IMR-90 (cell line): ENCODE measurements around the gene LEMD3. TPM values are rescaled to one million over a fixed set of nuclear protein-coding genes. Genes with fewer than 3 reads are reported as not detected.

Source experiments
- ATAC-seq: fragments of 200-7000 bp; cut with Tn5 transposase; 2 replicates; pipeline ENCODE4 v1.9.1; 2020; ENCODE audit warnings: low read depth, mild to moderate bottlenecking, moderate library complexity
- BruUV-seq: library from RNA; stranded (reverse); fragments of 400-500 nt; replicated peaks from 2 replicates; lab custom pipeline; 2021; lab: Mats Ljungman, UMichigan
- CTCF ChIA-PET: fragments of 300-600 bp; formaldehyde crosslinking; extraction: SDS; loops from one replicate; lab custom pipeline; 2021; ENCODE audit warnings: antibody characterized with exemption; lab: Yijun Ruan, JAX
- POLR2A ChIA-PET: fragments of 300-600 bp; sonication (Branson Sonifier 250); formaldehyde crosslinking; loops from one replicate; lab custom pipeline; 2022; ENCODE audit warnings: antibody characterized with exemption; ENCODE audit not compliant: unreplicated experiment; lab: Charles Lee
- DNase-seq: peaks from one replicate; pipeline ENCODE4 v3.0.0; 2013
- H2AFZ ChIP-seq: replicated peaks from 2 replicates; pipeline ENCODE3; 2013; ENCODE audit warnings: low read length, mild to moderate bottlenecking; ENCODE audit not compliant: poor library complexity
- H2AK5ac ChIP-seq: 2 replicates; pipeline ENCODE4 v1.6.1; 2013; ENCODE audit warnings: low read depth, low read length, inconsistent platforms
- H2AK9ac ChIP-seq: replicated peaks from 2 replicates; pipeline ENCODE3; 2013; ENCODE audit warnings: mild to moderate bottlenecking, low read depth, low read length, moderate library complexity; ENCODE audit not compliant: poor library complexity
- H2BK120ac ChIP-seq: 2 replicates; pipeline ENCODE4 v1.6.1; 2013; ENCODE audit warnings: low read depth, low read length, inconsistent platforms
- H2BK15ac ChIP-seq: 3 replicates; pipeline ENCODE4 v1.6.1; 2013; ENCODE audit warnings: low read depth, low read length, inconsistent platforms
- H2BK20ac ChIP-seq: 2 replicates; pipeline ENCODE4 v1.6.1; 2013; ENCODE audit warnings: low read depth, mild to moderate bottlenecking, inconsistent platforms, low read length, moderate library complexity
- H2BK5ac ChIP-seq: 2 replicates; pipeline ENCODE4 v1.6.1; 2013; ENCODE audit warnings: mild to moderate bottlenecking, low read depth, low read length, inconsistent platforms; ENCODE audit not compliant: poor library complexity, severe bottlenecking
- H3K14ac ChIP-seq: replicated peaks from 2 replicates; pipeline ENCODE4 v1.6.1; 2013; ENCODE audit warnings: low read depth, low read length, inconsistent platforms
- H3K18ac ChIP-seq: 2 replicates; pipeline ENCODE4 v1.6.1; 2013; ENCODE audit warnings: low read depth, low read length, control low read depth
- H3K23ac ChIP-seq: 2 replicates; pipeline ENCODE4 v1.6.1; 2013; ENCODE audit warnings: low read depth, low read length, inconsistent platforms
- H3K27ac ChIP-seq: 2 replicates; pipeline ENCODE4 v1.5.1; 2013; ENCODE audit warnings: mild to moderate bottlenecking, control low read depth, low read length; ENCODE audit not compliant: insufficient read depth
- H3K27me3 ChIP-seq: 2 replicates; pipeline ENCODE4 v1.6.1; 2013; ENCODE audit warnings: low read length; ENCODE audit not compliant: control insufficient read depth, insufficient read depth
- H3K36me3 ChIP-seq: 2 replicates; pipeline ENCODE4 v1.6.1; 2013; ENCODE audit warnings: low read length, mixed read lengths; ENCODE audit not compliant: control insufficient read depth, insufficient read depth
- H3K4ac ChIP-seq: 2 replicates; pipeline ENCODE4 v1.6.1; 2013; ENCODE audit warnings: low read depth, low read length, inconsistent platforms
- H3K4me1 ChIP-seq: 2 replicates; pipeline ENCODE4 v1.6.1; 2013; ENCODE audit warnings: low read length, mixed read lengths; ENCODE audit not compliant: control insufficient read depth, insufficient read depth
- H3K4me2 ChIP-seq: 2 replicates; pipeline ENCODE4 v1.6.1; 2013; ENCODE audit warnings: low read depth, mild to moderate bottlenecking, control low read depth, low read length, moderate library complexity
- H3K4me3 ChIP-seq: 2 replicates; pipeline ENCODE4 v1.5.1; 2013; ENCODE audit warnings: low read depth, mild to moderate bottlenecking, control low read depth, low read length, moderate library complexity; ENCODE audit not compliant: insufficient read depth
- H3K56ac ChIP-seq: 2 replicates; pipeline ENCODE4 v1.6.1; 2013; ENCODE audit warnings: low read length, inconsistent platforms; ENCODE audit not compliant: insufficient read depth; ENCODE audit errors: extremely low read depth
- H3K79me1 ChIP-seq, 2 experiments: 2 replicates each; pipeline ENCODE4 v1.6.1; 2013; ENCODE audit warnings: low read length in 2 of 2, inconsistent platforms in 1 of 2, low read depth in 1 of 2
- H3K9ac ChIP-seq: 2 replicates; pipeline ENCODE4 v1.6.1; 2013; ENCODE audit warnings: low read depth, low read length, control low read depth
- H3K9me1 ChIP-seq: 2 replicates; pipeline ENCODE4 v1.6.1; 2013; ENCODE audit warnings: low read length, inconsistent platforms; ENCODE audit not compliant: insufficient read depth
- H3K9me3 ChIP-seq: 2 replicates; pipeline ENCODE4 v1.6.1; 2013; ENCODE audit warnings: low read length; ENCODE audit not compliant: control insufficient read depth, insufficient read depth
- H4K20me1 ChIP-seq: 2 replicates; pipeline ENCODE4 v1.6.1; 2013; ENCODE audit warnings: low read length, inconsistent platforms; ENCODE audit not compliant: insufficient read depth
- H4K5ac ChIP-seq: 2 replicates; pipeline ENCODE4 v1.6.1; 2013; ENCODE audit warnings: mild to moderate bottlenecking, low read depth, low read length, control low read depth
- H4K8ac ChIP-seq, 2 experiments: 2 replicates each; pipeline ENCODE4 v1.6.1; 2013; ENCODE audit warnings: low read depth in 2 of 2, low read length in 2 of 2, control low read depth in 1 of 2, inconsistent platforms in 1 of 2
- H4K91ac ChIP-seq: 2 replicates; pipeline ENCODE4 v1.6.1; 2013; ENCODE audit warnings: low read depth, low read length, inconsistent platforms; ENCODE audit not compliant: insufficient read depth
- CEBPB ChIP-seq: IDR thresholded peaks from 2 replicates; pipeline ENCODE4 v1.6.1; 2012; ENCODE audit warnings: low read depth, low read length, improper control_type of control experiment
- CTCF ChIP-seq: conservative IDR thresholded peaks from 2 replicates; pipeline ENCODE4 v1.5.1; 2012; ENCODE audit warnings: mild to moderate bottlenecking, low read depth, low read length, improper control_type of control experiment
- ELK1 ChIP-seq: fragments of 150-350 bp; IDR thresholded peaks from 2 replicates; pipeline ENCODE4 v1.6.1; 2016; ENCODE audit warnings: low read depth, mild to moderate bottlenecking, low read length, moderate library complexity, borderline replicate concordance
- MAFK ChIP-seq: IDR thresholded peaks from 2 replicates; pipeline ENCODE4 v1.6.1; 2012; ENCODE audit warnings: low read depth, low read length, improper control_type of control experiment
- NFE2L2 ChIP-seq: fragments of 150-350 bp; IDR thresholded peaks from 2 replicates; pipeline ENCODE4 v1.6.1; 2016; ENCODE audit warnings: low read depth, mild to moderate bottlenecking, low read length
- RAD21 ChIP-seq: IDR thresholded peaks from 2 replicates; pipeline ENCODE4 v1.6.1; 2012; ENCODE audit warnings: low read length, improper control_type of control experiment
- SMC3 ChIP-seq: fragments of 150-350 bp; IDR thresholded peaks from 2 replicates; pipeline ENCODE4 v1.6.1; 2016; ENCODE audit warnings: low read depth, mild to moderate bottlenecking, antibody characterized with exemption, low read length, moderate library complexity
- WGBS, 2 experiments: methylation state at CpG; one replicate each; pipeline versions ENCODE4 v1.1.5 to v1.1.7; 2013; ENCODE audit warnings: missing lambda C conversion rate in 2 of 2; ENCODE audit not compliant: insufficient read length in 1 of 2; ENCODE audit errors: extremely low coverage in 2 of 2; 5-methylcytosine and 5-hydroxymethylcytosine counted together
- dilution Hi-C: fragments of 300-500 bp; cut with HindIII; formaldehyde crosslinking; loops from one replicate; pipeline ENCODE4 v1.14.3; 2018; ENCODE audit warnings: low sequenced_read_pairs; ENCODE audit not compliant: unreplicated experiment
- in situ Hi-C: fragments of 300-500 bp; cut with MboI; formaldehyde crosslinking; loops from 3 replicates; pipeline ENCODE4 v1.14.3; 2019; ENCODE audit warnings: low sequenced_read_pairs, inconsistent platforms, mixed read lengths
- intact Hi-C: fragments of 100-400 bp; cut with micrococcal nuclease; formaldehyde crosslinking; loops from 2 replicates; pipeline ENCODE4 v1.10.0; 2022
- polyA plus RNA-seq, 3 experiments: library from polyadenylated mRNA; depleted of rRNA; stranded (reverse); fragments of >200 nt; gene quantifications; 2 replicates each; pipeline ENCODE4 v1.2.3, GENCODE V29; 2012; ENCODE audit warnings: low replicate concordance in 1 of 3
- total RNA-seq: library from RNA; depleted of rRNA; stranded (reverse); fragments of >200 nt; gene quantifications from 2 replicates; pipeline ENCODE4 v1.2.3, GENCODE V29; 2012

Gene LEMD3
- total and polyA plus RNA-seq, 2 of the 4 experiments (the other 2 are of a cell fraction): 5.5 to 9.9 TPM

GRCh38 chr12:65147312-65147905, 22.0 kb upstream of the LEMD3 start:
- Histone ChIP-seq H3K4me3 (no peak overlapping the region), H3K36me3 (no peaks in the 10 kb centered on the region), H4K91ac (no peak overlapping the region), H4K20me1 (no peaks in the 10 kb centered on the region), H2BK120ac (no peak overlapping the region), H2AFZ (no peak overlapping the region), H2AK5ac (no peak overlapping the region), H3K9ac (no peak overlapping the region), H4K5ac (no peak overlapping the region), H3K9me3 (no peaks in the 10 kb centered on the region), H3K4me1 (no peaks in the 10 kb centered on the region), H3K18ac (no peak overlapping the region), H2BK15ac (no peak overlapping the region), H3K27ac (no peak overlapping the region), H4K8ac (no peak overlapping the region), H3K23ac (no peak overlapping the region), H3K56ac (no peak overlapping the region), H3K14ac (no peak overlapping the region), H3K4ac (no peak overlapping the region), H3K9me1 (no peaks in the 10 kb centered on the region), H3K79me1 (no peaks in the 10 kb centered on the region), H2BK20ac (no peak overlapping the region), H2BK5ac (no peak overlapping the region), H2AK9ac (no peak overlapping the region), H3K27me3 (peaks cover 22% of the 10 kb centered on the region), H3K4me2 (no peak overlapping the region)
- intact Hi-C loops: no loop called here
- no peak for TF ChIP-seq CTCF
- TF ChIP-seq MAFK: no peak
- TF ChIP-seq CEBPB: no peak
- no peak for TF ChIP-seq NFE2L2
- no peak for TF ChIP-seq SMC3
- no peak for TF ChIP-seq RAD21
- TF ChIP-seq ELK1: no peak
- dilution Hi-C loops: no loop called here
- ChIA-PET POLR2A (no interaction called here), CTCF (interaction anchor here (0.6 kb wide), 2 partner anchors 28 to 266 kb away, joined by 3 to 5 read pairs; no protein-coding TSS in a partner anchor)
- in situ Hi-C loops: no loop called here
- ATAC-seq (no peak), DNase-seq (no peak)
- WGBS, 2 experiments: no CpG with 5 or more reads among the region's 2 CpGs
- no TSS peak for BruUV-seq
